ENCODE measurements around the gene NUB1.

Gene NUB1

GRCh38 chr7:151387161-151388006, 45.8 kb downstream of the NUB1 start:
- in situ Hi-C loops (cut with MboI; ENCODE audit: low sequenced_read_pairs, unreplicated experiment) = no loop called here
- no peak for TF ChIP-seq CTCF (IDR thresholded peaks at IDR 0.05; ENCODE audit: borderline replicate concordance, control extremely low read depth, extremely low read depth, insufficient read depth, missing control alignments)
- no peak for DNase-seq (ENCODE audit: low spot score)

- TF ChIP-seq CTCF (IDR thresholded peaks at IDR 0.05; ENCODE audit: borderline replicate concordance, control extremely low read depth, extremely low read depth, insufficient read depth, missing control alignments) = no peak
- no peak for DNase-seq (ENCODE audit: low spot score)
- in situ Hi-C loops (cut with MboI; ENCODE audit: low sequenced_read_pairs, unreplicated experiment) = no loop called here
Measured at GRCh38 chr7:151388007-151388297, 46.3 kb downstream of the NUB1 start.

DNA sequence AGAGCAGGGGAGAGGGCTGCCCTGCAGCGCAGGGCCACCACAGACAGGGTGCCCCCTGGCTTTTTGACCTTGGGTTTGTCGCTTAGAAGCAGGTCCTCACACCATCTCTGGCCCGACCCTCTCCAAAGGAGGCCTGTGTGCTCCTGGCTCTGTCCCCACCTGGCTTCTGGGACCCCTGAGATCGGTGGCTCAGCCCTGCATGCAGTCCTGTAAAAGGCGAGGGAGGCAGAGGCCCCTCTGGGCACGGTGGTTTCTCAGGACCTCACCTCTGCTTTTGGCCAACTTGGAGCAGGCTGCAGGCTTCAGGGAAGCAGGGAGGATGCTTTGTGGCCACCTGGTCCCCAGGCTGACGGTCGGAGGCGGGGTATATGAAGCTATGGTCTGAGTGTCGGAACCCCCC, 46.8 kb downstream of the NUB1 start:
- in situ Hi-C loops (cut with MboI; ENCODE audit: low sequenced_read_pairs, unreplicated experiment) = no loop called here
- TF ChIP-seq CTCF (IDR thresholded peaks at IDR 0.05; ENCODE audit: borderline replicate concordance, control extremely low read depth, extremely low read depth, insufficient read depth, missing control alignments) = no peak
- no peak for DNase-seq (ENCODE audit: low spot score)

GRCh38 chr7:151389096-151389767, 47.6 kb downstream of the NUB1 start:
- TF ChIP-seq CTCF (IDR thresholded peaks at IDR 0.05; ENCODE audit: borderline replicate concordance, control extremely low read depth, extremely low read depth, insufficient read depth, missing control alignments) = no peak
- in situ Hi-C loops (cut with MboI; ENCODE audit: low sequenced_read_pairs, unreplicated experiment) = no loop called here
- DNase-seq (ENCODE audit: low spot score) = no peak

- in situ Hi-C loops (cut with MboI; ENCODE audit: low sequenced_read_pairs, unreplicated experiment) = no loop called here
- no peak for TF ChIP-seq CTCF (IDR thresholded peaks at IDR 0.05; ENCODE audit: borderline replicate concordance, control extremely low read depth, extremely low read depth, insufficient read depth, missing control alignments)
- no peak for DNase-seq (ENCODE audit: low spot score)
Measured at GRCh38 chr7:151389768-151390597, 48.4 kb downstream of the NUB1 start.

DNA sequence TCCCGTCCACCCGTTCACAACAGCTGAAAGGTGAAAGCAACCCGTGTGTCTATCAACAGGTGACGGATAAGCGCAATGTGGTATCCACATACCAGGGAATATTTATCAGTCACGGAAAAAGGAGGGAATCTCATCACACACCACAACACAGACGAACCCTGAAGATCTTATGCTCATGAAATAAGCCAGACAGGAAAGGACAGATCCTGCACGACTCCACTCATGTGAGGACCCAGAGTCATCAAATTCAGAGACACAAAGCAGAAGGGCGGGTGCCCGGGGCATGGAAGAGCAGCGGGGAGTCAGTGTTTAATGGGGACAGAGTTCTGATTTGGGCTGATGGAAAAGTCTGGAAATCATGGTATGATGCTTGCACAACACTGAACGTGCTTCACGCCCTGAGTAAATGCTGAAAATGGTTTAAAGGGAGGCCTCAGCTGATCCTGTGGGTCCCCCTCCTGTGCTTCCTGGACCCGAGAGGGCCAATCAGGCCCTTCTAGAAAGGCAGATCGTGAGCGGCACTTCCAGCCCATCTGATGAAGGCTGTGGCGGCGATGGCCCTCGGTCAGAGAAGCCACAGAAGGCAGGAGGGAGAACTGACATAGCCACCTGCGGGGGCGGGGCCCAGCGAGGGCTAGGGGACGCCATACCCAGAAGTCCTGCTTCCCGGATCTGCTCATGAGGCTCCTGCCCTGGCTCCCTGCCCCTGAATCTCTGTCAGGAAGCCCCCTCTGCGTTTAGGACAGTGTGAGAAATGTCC, 49.2 kb downstream of the NUB1 start:
- DNase-seq (ENCODE audit: low spot score) = no peak
- in situ Hi-C loops (cut with MboI; ENCODE audit: low sequenced_read_pairs, unreplicated experiment) = no loop called here

More for the DNA sequence above, 49.2 kb downstream of the NUB1 start:
- TF ChIP-seq CTCF (IDR thresholded peaks at IDR 0.05; ENCODE audit: borderline replicate concordance, control extremely low read depth, extremely low read depth, insufficient read depth, missing control alignments) = no peak

Measured in GM13976 (cell line).